VCaP (cell line): Measurements from ENCODE around the gene PANK4.

Experiments used
- H3K27ac ChIP-seq: fragments of 450-650 bp; 2 replicates; pipeline ENCODE4 v1.5.1; 2017
- TF ChIP-seq, protein P1 (sequence below): fragments of 450-650 bp; conservative IDR thresholded peaks from 2 replicates; pipeline ENCODE4 v1.5.1; 2017; ENCODE audit warnings: mild to moderate bottlenecking, moderate library complexity

Gene PANK4

DNA sequence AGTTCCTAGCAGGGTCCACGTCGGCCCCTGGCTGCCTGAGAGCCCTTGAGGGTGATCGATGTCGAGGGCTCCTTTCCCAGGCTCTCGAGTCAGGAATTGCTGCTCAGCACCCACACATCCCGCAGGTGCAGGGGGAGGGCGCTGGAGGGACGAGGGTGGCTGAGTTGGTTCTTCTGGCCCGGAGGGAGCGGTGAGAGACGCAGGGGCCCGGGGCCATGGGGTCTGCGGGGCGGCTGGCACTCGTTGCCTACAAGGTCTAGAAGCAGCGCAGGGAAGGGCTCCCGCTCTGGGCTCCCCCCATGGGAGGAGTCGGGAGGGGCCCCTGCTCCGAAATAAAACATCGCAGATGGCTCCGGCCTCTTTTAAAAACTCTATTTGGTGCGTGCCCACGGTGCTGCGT is 18.2 kb downstream of the PANK4 start:
- H3K27ac ChIP-seq: no peak overlapping the region
- TF ChIP-seq, protein P1, sequence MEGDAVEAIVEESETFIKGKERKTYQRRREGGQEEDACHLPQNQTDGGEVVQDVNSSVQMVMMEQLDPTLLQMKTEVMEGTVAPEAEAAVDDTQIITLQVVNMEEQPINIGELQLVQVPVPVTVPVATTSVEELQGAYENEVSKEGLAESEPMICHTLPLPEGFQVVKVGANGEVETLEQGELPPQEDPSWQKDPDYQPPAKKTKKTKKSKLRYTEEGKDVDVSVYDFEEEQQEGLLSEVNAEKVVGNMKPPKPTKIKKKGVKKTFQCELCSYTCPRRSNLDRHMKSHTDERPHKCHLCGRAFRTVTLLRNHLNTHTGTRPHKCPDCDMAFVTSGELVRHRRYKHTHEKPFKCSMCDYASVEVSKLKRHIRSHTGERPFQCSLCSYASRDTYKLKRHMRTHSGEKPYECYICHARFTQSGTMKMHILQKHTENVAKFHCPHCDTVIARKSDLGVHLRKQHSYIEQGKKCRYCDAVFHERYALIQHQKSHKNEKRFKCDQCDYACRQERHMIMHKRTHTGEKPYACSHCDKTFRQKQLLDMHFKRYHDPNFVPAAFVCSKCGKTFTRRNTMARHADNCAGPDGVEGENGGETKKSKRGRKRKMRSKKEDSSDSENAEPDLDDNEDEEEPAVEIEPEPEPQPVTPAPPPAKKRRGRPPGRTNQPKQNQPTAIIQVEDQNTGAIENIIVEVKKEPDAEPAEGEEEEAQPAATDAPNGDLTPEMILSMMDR: no peak

DNA sequence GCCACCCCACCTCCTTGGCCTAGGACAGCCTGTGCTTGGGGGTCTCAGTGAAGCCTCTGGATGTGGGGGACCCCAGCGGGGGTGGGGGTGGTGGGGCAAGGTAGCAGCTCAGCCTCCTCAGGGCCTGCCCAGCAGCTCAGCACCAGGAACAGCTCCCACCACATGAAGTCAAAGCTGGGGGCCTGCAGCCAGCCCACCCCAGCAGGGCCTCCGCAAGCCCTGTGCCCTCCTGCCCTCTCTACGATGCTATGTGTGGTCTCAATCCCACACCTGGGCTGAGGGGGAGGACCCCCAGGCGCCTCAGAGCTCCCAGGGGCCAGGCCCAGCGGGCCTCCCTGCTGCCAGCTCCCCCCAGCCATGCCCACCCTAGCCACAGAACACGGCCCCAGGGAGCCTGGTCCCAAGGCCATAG is 18.6 kb downstream of the PANK4 start:
- TF ChIP-seq, protein P1: no peak
- no peak overlapping the region for H3K27ac ChIP-seq

DNA sequence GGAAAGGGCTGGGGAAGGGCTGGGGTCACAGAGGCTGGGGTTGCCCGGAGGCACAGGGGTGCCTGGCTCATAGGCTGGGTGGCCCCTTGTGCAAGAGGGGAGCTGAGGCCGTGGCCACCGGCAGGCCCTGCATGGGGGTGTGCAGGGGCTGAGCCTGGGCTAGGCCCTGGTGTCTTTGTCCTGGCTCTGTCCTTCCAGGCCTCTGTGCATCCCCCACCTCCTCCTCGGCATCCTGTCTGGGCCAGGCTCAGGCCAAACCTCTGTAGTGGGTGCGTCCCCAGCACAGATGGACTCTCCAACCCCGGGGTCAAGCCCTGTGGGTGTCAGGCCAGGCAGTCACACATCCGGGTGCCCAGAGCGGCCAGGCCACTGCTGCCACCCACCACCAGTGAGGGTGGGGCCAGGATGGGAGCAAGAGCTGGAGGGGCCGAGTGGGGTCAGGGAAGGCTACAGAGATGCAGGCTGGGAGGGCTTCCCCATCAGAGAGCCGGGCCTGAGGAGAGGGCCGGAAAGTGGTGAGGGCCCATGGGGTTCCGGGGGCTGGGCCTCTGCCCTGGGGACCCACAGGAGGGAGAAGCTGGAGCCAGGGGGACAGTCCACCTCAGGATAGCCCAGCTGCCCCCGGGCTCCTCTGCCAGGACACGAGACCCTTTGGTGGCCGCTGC is 19.4 kb downstream of the PANK4 start:
- TF ChIP-seq, protein P1: no peak
- H3K27ac ChIP-seq: no peak overlapping the region

DNA sequence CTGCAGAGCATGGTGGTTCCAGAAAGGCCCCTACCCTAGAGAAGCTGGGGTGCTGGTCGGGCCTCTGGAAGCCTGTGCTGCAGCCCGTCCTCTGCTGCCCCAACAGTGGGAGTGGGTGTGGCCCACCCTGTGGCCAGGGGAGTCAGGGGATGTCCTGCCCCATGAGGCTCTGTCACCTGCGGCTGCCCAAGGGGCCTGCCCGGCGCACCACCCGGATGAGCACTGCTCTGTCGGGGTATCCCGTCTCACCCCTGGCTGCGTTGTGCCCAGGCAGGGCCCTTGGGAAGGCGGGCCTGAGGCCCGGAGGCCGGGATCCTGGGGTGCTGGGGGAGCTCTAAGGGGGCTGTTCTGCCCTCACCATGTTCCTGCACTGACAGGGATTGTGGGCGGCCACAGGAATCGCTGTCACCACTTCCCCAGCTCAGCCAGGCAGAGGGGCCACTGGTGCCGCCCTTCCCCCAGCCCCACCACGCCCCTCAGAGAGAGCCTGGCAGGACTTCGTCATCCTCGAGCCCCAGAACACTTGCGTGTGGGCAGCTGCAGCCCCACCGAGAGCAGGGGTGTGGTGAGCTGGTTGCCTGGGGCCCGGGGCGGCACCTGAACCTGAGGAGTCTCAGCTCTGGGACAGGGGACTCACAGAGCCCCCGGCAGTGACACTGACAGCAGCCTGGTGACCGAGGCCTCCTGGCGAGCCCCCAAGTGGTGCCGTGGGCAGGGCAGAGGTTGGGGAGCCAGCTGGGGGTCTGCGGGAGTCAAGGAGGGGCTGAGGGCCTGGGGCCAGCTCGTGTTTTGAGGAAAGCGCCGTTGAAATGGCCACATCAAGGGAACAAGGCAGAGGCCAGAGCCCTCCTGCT is 20.2 kb downstream of the PANK4 start:
- TF ChIP-seq, protein P1: no peak
- H3K27ac ChIP-seq: no peak overlapping the region

DNA sequence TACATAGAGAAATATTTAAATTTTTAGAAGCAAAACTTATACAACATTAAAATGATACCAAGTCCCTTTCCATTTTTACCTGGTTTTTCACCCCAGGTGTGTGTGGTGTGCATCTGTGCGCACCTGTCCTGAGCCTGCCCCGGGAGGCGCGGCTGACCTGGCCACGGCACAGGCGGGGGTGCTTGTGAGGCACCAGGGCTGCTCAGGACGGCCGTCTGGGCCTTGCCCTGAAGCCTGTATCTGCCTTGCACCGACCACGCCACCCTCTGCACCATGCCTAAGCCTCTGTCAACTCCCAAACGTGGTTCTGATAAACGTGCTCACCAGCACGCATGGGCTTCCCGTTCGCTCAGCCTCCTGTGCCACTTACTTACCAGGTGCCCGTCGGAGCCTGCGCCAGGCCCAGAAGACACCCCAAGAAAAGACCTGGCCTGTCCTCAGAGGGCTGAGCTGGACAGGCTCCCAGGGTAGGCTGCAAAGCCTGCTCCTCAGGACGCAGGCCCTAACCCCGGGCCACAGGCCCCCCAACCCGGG is 20.9 kb downstream of the PANK4 start:
- no peak overlapping the region for H3K27ac ChIP-seq
- TF ChIP-seq, protein P1: no peak

DNA sequence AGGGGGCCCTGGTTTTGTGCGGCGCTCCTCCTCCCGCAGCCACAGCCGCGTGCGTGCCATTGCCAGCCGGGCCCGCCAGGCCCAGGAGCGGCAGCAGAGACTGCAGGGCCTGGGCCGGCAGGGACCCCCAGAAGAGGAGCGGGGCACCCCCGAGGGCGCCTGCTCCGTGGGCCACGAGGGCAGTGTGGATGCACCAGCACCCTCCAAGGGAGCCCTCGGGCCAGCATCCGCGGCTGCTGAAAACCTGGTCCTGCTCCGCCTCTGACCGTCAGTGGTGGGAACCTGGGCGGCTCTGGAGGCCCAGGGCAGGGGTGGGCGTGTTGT is 21.5 kb downstream of the PANK4 start:
- no peak overlapping the region for H3K27ac ChIP-seq
- TF ChIP-seq, protein P1: no peak

DNA sequence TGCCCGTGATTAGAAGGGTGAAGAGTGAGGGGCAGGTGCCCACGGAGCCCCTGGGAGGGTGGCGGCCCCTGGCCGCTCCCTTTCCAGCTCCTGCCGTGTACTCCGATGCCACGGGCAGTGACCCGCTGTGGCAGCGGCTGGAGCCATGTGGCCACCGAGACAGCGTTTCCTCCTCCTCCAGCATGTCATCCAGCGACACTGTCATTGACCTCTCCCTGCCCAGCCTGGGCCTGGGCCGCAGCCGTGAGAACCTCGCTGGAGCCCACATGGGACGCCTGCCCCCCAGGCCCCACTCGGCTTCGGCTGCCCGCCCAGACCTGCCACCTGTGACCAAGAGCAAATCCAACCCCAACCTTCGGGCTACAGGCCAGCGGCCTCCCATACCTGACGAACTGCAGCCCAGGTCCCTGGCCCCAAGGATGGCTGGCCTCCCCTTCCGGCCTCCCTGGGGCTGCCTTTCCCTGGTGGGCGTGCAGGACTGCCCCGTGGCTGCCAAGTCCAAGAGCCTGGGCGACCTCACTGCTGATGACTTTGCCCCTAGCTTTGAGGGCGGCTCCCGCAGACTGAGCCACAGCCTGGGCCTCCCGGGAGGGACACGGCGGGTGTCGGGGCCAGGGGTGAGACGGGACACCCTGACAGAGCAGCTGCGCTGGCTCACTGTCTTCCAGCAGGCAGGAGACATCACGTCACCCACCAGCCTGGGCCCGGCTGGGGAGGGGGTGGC is 22.0 kb downstream of the PANK4 start:
- H3K27ac ChIP-seq: no peak overlapping the region
- TF ChIP-seq, protein P1: no peak
